Central memory CD8-positive, alpha-beta T cell (primary cell): ENCODE measurements around the gene IRS1.
"Not testable (repeated sequence)": the region's sequence is repeated elsewhere in the genome, so short reads cannot be mapped to it uniquely, and the experiment has no call there.

Experiments
- ATAC-seq: fragments of 150-1000 bp; cut with Tn5 transposase; replicated peaks from 2 replicates; pipeline ENCODE4 v1.10.0; 2022; ENCODE audit warnings: mild to moderate bottlenecking, moderate FRiP score, moderate number of reproducible peaks; ENCODE audit not compliant: poor library complexity, severe bottlenecking; ENCODE audit errors: extremely low read depth
- DNase-seq, 2 donors: peaks; one replicate each; pipeline ENCODE4 v3.0.0; 2021; ENCODE audit warnings: low spot score in 2 of 2
- H3K27ac Mint-ChIP-seq: one replicate; pipeline ENCODE4 v1.8.0; 2022; ENCODE audit warnings: low read depth, mild to moderate bottlenecking, moderate library complexity, mixed read lengths
- H3K27me3 Mint-ChIP-seq: one replicate; pipeline ENCODE4 v1.8.0; 2022; ENCODE audit warnings: mixed read lengths
- H3K36me3 Mint-ChIP-seq: one replicate; pipeline ENCODE4 v1.8.0; 2022; ENCODE audit warnings: mild to moderate bottlenecking, moderate library complexity, mixed read lengths; ENCODE audit not compliant: insufficient read depth
- H3K4me1 Mint-ChIP-seq: one replicate; pipeline ENCODE4 v1.8.0; 2022; ENCODE audit warnings: mixed read lengths
- H3K4me3 Mint-ChIP-seq: one replicate; pipeline ENCODE4 v1.8.0; 2022; ENCODE audit warnings: mild to moderate bottlenecking, moderate library complexity, mixed read lengths
- H3K9me3 Mint-ChIP-seq: one replicate; pipeline ENCODE4 v1.8.0; 2022; ENCODE audit warnings: mixed read lengths

IRS1 gene

DNA sequence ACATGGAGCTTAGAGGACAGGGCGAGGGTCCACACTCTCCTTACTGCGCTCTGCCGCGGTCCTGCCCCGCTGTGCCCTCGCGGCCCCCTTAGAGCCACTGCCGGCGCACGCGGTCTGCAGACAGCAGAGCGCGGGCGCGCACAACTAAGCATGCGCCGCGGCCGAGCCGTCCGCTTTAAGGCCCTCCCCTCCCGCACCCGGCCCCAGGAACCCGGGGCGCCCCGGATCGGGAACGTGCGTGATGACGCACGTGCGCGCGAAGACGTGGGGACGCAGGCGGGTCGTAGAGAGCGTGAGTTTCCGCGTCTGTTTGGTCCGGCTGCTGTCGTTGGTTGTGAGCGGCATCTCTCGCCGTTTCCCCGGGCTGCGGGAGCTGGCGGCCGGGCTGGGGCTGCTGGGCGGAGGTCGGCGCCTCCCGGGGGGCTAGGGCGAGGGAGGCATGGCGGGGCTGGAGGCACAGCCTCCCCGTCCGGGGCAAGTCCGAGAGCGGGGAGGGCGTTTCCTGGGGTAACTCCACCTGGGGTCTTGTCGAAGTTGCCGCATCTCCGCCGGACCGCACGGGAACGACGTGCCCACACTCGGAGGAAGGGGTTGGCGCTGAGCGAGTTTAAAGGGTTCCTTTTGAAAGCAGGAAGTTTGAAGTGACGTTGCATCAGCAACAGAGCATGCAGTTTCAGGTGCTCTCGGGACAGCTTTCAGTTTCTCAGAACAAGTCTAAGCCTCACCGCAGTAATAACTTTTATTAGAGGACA lies 36.4 kb upstream of the IRS1 start, which contains the start of gene RHBDD1:
Gene RHBDD1 (plus strand): TSS at position 259 of the 752 bp plus-strand sequence. CDS start 28,640 bp downstream, outside the sequence.
- ATAC-seq (peak; percentile 86), DNase-seq (peak; percentile 84 to 91)
- H3K36me3 Mint-ChIP-seq = peaks cover 14% of the 10 kb centered on the region
- H3K27ac Mint-ChIP-seq = peak within 1 kb of the TSS; percentile 98
- H3K9me3 Mint-ChIP-seq = no peaks in the 10 kb centered on the region
- H3K4me3 Mint-ChIP-seq = peak within 1 kb of the TSS; percentile 90
- no peaks in the 10 kb centered on the region for H3K27me3 Mint-ChIP-seq
- H3K4me1 Mint-ChIP-seq = peaks cover 26% of the 10 kb centered on the region

DNA sequence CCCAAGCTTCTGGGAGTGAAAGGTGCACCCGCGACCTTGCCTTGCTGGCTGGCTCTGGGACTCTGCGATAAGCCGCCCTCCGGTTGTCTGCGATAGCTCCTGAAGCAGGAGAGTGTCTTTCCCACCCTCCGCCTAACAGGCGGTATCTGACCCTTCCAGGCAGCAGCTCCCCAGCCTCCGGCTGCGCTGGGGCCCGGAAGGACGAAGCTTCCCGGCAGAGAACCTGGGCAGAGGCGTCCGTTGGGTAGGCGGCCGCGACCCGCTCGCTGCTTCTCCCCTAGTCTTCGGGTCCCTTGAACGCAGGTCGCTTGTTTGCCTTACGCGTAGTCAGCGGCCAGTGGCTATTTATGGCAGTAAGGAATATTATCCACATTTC lies 35.8 kb upstream of the IRS1 start:
- DNase-seq = no peak
- no peaks in the 10 kb centered on the region for H3K27me3 Mint-ChIP-seq
- peaks cover 26% of the 10 kb centered on the region for H3K4me1 Mint-ChIP-seq
- ATAC-seq = peak; percentile 6
- H3K9me3 Mint-ChIP-seq = no peaks in the 10 kb centered on the region
- H3K27ac Mint-ChIP-seq = peak overlapping the region; percentile 98
- H3K4me3 Mint-ChIP-seq = peak overlapping the region; percentile 90
- H3K36me3 Mint-ChIP-seq = peaks cover 14% of the 10 kb centered on the region

DNA sequence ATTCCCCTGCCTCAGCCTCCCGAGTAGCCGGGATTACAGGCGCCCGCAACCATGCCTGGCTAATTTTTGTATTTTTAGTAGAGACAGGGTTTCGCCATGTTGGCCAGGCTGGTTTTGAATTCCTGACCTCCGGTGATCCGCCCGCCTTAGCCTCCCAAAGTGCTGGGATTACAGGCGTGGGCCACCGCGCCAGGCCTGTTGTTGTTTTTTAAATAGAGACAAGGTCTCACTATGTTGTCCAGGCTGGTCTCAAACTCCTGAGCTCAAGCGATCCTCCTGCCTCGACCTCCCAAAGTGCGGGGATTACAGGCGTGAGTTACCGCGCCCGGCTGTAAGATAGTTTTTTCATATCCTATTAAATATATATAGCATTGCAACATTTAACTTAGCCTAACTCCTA lies 35.3 kb upstream of the IRS1 start:
- H3K27me3 Mint-ChIP-seq, DNase-seq, H3K9me3 Mint-ChIP-seq, ATAC-seq: not testable (repeated sequence)
- peak overlapping the region; percentile 90 for H3K4me3 Mint-ChIP-seq
- H3K27ac Mint-ChIP-seq = peak overlapping the region; percentile 98
- peaks cover 14% of the 10 kb centered on the region for H3K36me3 Mint-ChIP-seq
- peaks cover 26% of the 10 kb centered on the region for H3K4me1 Mint-ChIP-seq

DNA sequence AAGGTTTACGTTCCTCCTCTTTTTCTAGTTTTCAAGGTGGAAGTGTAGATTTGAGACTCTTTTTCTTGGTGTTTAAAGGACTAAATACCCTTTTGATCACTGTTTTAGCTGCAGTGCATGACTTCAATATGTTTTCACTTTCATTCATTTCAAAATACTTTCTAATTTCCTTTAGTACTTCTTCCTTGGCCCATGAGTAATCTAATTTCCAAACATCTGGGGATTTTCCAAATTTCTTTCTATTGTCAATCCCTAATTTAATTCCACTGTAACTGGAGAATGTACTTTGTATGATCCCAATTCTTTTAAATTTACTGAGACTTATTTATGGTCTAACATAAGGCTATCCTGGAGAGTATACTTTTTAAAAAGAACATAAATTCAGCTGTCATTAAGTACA lies 32.4 kb upstream of the IRS1 start:
- H3K4me3 Mint-ChIP-seq = no peak overlapping the region
- H3K27ac Mint-ChIP-seq = no peak overlapping the region
- no peaks in the 10 kb centered on the region for H3K27me3 Mint-ChIP-seq
- ATAC-seq (no peak), DNase-seq (no peak)
- no peaks in the 10 kb centered on the region for H3K9me3 Mint-ChIP-seq
- peaks cover 9% of the 10 kb centered on the region for H3K36me3 Mint-ChIP-seq
- H3K4me1 Mint-ChIP-seq = peaks cover 10% of the 10 kb centered on the region

DNA sequence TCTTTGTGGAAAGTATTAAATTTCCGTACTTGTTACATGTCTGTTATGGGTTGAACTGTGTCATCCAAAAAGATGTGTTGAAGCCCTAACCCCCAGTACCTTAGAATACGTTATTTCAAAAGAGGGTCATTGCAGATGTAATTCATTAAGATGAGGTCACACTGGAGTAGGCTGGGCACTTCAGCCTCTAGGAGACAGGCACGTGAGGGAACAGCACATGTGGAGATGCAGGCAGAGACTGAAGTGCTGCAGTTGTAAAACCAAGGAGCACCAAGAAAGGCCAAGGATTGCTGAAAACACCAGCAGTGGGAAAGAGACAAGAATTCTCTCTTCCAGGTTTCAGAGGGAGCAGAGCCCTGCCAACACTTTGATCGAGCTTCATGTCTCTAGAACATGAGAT lies 31.6 kb upstream of the IRS1 start:
- ATAC-seq = no peak
- H3K9me3 Mint-ChIP-seq = no peaks in the 10 kb centered on the region
- peaks cover 6% of the 10 kb centered on the region for H3K4me1 Mint-ChIP-seq
- H3K27ac Mint-ChIP-seq = no peak overlapping the region
- peaks cover 8% of the 10 kb centered on the region for H3K36me3 Mint-ChIP-seq
- no peak for DNase-seq
- no peaks in the 10 kb centered on the region for H3K27me3 Mint-ChIP-seq
- no peak overlapping the region for H3K4me3 Mint-ChIP-seq

DNA sequence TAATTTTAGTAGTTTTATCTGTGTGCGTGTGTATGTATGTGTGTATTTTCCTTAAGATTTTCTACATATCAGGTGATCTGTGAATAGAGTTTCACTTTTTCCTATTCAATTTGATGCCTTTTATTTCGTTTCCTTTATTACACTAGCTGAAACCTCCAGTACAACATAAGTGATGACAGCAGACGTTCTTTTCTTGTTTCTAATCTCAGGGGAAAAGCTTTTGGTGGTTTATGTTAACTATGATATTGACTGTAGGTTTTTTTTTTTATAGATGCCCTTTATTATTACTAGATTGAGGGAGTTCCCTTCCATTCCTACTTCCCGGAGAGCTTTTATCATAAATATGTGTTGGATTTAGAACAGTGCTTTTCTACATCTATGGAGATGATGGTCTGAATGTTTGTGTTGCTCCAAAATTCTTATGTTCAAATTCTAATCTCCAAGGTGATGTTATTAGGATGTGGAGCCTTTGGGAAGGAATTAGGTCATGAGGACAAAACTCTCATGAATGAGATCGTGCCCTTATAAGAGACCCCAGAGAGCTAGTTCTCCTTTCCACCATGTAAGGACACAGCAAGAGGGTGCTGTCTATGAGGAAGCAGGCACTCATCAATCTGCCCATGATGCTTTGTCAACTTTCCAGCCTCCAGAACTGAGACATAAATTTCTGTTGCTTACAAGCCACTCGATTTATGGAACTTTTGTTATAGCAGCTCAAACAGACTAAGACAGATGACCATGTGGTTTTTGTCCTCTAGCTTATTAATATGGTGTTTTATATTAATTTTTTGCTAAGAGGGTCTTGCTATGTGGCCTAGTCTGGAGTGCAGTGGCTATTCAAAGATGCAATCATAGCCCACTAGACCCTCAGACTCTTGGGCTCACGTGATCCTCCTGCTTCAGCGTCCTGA lies 30.4 kb upstream of the IRS1 start:
- Mint-ChIP-seq H3K4me3 (no peak overlapping the region), H3K36me3 (no peaks in the 10 kb centered on the region), H3K9me3 (no peaks in the 10 kb centered on the region), H3K27me3 (no peaks in the 10 kb centered on the region), H3K27ac (no peak overlapping the region), H3K4me1 (no peaks in the 10 kb centered on the region)
- ATAC-seq (no peak), DNase-seq (no peak)

DNA sequence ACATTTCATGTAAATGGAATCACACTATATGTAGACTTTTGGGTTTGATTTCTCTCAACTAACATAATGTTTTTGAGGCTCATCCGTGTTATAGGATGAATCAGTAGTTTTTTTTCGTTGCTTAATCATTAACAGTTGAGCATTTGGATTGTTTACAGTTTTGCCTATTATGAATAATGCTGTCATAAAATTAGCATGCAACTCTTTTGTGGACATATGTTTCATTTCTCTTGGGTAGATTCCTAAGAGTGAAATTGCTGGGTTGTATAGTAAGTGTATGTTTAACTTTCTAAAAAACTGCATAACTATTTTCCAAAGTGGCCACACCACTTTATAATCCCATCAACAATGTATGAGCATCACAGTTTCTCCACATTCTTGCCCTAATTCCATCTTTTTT lies 28.6 kb upstream of the IRS1 start:
- no peaks in the 10 kb centered on the region for H3K27me3 Mint-ChIP-seq
- H3K27ac Mint-ChIP-seq = no peak overlapping the region
- no peaks in the 10 kb centered on the region for H3K4me1 Mint-ChIP-seq
- no peaks in the 10 kb centered on the region for H3K36me3 Mint-ChIP-seq
- no peaks in the 10 kb centered on the region for H3K9me3 Mint-ChIP-seq
- H3K4me3 Mint-ChIP-seq = no peak overlapping the region
- DNase-seq (no peak), ATAC-seq (no peak)

DNA sequence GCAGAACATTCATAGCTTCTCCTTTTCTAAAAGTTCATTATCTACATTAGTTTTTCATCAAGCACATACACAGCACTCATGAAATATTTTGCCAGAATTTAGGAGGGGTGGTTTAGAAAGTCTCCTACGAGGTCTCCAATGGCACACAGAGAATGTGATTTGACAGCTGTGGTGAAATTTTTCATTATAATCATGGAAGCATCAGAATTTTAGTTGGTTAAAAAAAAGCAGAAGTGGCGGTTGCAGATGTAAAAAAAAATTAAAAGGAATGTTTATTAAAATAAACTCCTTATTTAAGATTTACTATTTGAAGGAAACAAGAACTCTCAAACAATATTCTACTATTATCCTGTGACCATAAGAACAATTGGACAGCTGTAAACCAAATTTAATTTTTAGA lies 25.4 kb upstream of the IRS1 start:
- Mint-ChIP-seq H3K4me1 (no peaks in the 10 kb centered on the region), H3K36me3 (no peaks in the 10 kb centered on the region), H3K4me3 (no peak overlapping the region), H3K9me3 (no peaks in the 10 kb centered on the region), H3K27ac (no peak overlapping the region), H3K27me3 (no peaks in the 10 kb centered on the region)
- ATAC-seq (no peak), DNase-seq (no peak)

DNA sequence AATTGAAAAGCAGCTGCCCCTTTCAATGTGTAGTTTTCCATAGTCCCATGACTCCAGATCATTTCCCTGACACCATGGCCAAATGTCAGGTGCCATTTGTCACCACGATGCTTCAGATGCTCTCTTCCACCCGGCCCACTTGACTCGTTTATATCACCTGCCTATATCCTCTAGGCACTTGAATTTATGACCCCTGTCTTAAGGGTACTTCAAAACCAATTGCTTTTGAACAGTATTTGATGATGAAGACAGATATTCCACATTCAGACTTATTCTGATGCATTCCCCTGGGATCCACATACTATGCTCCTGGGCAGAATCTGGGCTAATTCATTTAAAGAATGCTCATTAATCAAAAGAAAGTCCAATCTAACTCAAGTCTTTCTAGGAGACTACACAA lies 19.3 kb upstream of the IRS1 start:
- Mint-ChIP-seq H3K36me3 (no peaks in the 10 kb centered on the region), H3K27me3 (peaks cover 21% of the 10 kb centered on the region), H3K9me3 (no peaks in the 10 kb centered on the region), H3K4me1 (no peaks in the 10 kb centered on the region), H3K27ac (no peak overlapping the region), H3K4me3 (no peak overlapping the region)
- DNase-seq (no peak), ATAC-seq (no peak)

DNA sequence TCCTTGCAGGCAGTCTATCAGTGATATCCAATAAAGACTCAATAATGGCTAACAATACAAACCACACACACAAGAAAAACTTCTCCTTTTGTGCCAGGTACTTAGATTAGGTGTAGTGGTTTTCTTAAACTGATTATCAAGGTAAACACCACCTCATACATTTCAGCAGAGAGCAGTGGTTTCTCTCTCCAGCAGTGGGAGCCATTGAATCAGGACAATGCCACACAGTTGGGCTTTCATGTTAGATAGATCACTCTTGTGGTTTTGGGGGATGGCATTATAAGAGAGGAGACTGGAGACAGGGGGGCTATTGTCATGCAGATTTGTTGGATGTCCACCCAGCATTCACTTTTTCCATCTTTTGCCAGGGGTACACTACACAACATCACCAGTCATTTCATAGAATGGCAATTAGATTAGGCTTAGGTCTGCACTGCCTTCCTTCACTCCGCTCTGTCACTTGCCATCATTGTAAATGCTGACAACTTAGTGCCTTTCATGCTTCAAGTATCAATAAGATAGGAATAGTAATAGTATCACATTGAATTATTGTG lies 13.6 kb upstream of the IRS1 start:
- Mint-ChIP-seq H3K4me3 (no peak overlapping the region), H3K36me3 (no peaks in the 10 kb centered on the region), H3K9me3 (no peaks in the 10 kb centered on the region), H3K4me1 (no peaks in the 10 kb centered on the region), H3K27ac (no peak overlapping the region), H3K27me3 (peaks cover 51% of the 10 kb centered on the region)
- no peak for ATAC-seq
- DNase-seq = no peak

DNA sequence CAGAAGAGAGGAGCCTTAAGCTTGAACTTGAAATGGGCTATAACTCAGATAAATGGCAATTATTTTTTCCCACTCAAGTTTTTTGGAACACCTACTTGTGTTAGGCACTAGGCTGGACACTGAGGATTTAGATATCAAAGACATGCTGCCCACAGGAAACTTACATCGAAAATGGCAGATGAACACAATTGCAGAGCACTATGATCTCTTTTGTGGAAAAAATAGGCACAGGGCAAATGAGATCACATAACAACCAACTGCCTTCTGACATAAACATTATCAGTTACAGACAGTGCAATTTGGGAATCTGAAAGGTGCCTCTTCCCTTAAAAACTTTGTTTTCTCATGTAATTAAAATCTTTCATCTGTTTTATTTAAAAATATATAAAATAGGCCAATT lies 3.8 kb upstream of the IRS1 start:
- H3K36me3 Mint-ChIP-seq = peaks cover 2% of the 10 kb centered on the region
- no peak overlapping the region for H3K27ac Mint-ChIP-seq
- no peak for ATAC-seq
- no peaks in the 10 kb centered on the region for H3K9me3 Mint-ChIP-seq
- peaks cover 64% of the 10 kb centered on the region for H3K27me3 Mint-ChIP-seq
- DNase-seq = no peak
- H3K4me1 Mint-ChIP-seq = peaks cover 10% of the 10 kb centered on the region
- H3K4me3 Mint-ChIP-seq = no peak overlapping the region

DNA sequence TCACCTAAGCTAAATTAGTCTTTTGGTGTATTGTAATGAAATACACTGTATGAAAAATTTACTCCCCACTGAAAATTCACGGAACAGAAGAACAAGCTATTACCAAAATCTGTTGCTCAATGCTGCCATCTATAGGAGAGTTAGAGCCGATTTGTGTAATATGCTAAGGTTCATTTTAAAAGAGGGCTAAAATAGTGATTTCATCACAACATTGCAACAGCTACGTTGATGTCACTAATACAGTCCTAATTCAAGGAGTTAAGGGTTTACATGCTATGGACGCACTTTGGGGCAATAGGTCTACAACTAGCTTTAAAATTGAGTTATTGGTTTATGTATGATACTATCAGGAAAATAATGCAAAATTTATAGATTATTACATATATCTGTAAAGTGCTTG lies 3.0 kb upstream of the IRS1 start:
- peaks cover 10% of the 10 kb centered on the region for H3K4me1 Mint-ChIP-seq
- DNase-seq (no peak), ATAC-seq (no peak)
- no peak overlapping the region for H3K27ac Mint-ChIP-seq
- H3K9me3 Mint-ChIP-seq = no peaks in the 10 kb centered on the region
- peaks cover 56% of the 10 kb centered on the region for H3K27me3 Mint-ChIP-seq
- no peaks in the 10 kb centered on the region for H3K36me3 Mint-ChIP-seq
- H3K4me3 Mint-ChIP-seq = no peak overlapping the region
